ENCODE data around the gene NCF4. TPM values are rescaled to one million over a fixed set of nuclear protein-coding genes. Genes with fewer than 3 reads are reported as not detected.

NCF4 gene
- total RNA-seq, 4 donors from 2014 or later: 2.1 to 15.1 (median 8.4) TPM

DNA sequence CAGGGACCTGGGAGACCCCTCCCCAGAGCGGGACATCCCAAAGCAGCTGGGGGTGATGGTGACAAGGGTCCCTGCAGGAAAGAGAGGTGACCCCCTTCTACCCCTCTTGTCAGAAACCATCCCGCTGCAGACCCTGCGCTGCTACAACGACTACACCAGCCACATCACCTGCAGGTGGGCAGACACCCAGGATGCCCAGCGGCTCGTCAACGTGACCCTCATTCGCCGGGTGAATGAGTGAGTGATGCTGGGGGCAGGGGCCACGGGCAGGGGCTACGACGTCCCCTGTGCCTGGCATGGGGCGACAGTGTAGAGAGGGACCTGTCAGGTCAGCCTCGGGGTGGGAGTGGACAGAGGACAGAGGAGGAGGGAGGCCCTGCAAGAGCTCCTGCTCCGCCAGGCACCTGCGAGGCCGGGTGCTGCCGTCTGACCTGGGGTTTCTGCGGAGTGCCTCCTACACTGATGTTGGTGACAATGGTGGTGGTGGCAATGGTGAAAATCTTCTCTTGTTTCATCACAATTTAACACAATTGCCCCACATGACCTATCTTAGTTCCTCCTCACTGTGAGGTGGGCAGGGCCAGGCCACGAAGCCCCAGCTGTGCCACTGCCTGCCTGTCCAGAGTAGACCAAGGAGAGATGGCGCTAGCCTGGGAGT is 62.5 kb downstream of the NCF4 start:
- TF ChIP-seq, protein P1, sequence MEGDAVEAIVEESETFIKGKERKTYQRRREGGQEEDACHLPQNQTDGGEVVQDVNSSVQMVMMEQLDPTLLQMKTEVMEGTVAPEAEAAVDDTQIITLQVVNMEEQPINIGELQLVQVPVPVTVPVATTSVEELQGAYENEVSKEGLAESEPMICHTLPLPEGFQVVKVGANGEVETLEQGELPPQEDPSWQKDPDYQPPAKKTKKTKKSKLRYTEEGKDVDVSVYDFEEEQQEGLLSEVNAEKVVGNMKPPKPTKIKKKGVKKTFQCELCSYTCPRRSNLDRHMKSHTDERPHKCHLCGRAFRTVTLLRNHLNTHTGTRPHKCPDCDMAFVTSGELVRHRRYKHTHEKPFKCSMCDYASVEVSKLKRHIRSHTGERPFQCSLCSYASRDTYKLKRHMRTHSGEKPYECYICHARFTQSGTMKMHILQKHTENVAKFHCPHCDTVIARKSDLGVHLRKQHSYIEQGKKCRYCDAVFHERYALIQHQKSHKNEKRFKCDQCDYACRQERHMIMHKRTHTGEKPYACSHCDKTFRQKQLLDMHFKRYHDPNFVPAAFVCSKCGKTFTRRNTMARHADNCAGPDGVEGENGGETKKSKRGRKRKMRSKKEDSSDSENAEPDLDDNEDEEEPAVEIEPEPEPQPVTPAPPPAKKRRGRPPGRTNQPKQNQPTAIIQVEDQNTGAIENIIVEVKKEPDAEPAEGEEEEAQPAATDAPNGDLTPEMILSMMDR (IDR thresholded peaks at IDR 0.05): no peak
- TF ChIP-seq POLR2A (IDR thresholded peaks at IDR 0.05): no peak
- Histone ChIP-seq H3K27me3 (peaks cover 0 to 49% (median 0%) of the 10 kb centered on the region in 4 donors), H3K9me3 (no peaks in the 10 kb centered on the region), H3K4me3 (no peak overlapping the region), H3K4me1 (peaks cover 11 to 16% (median 13%) of the 10 kb centered on the region in 3 donors), H3K36me3 (no peaks in the 10 kb centered on the region), H3K27ac (no peak overlapping the region)
- intact Hi-C loops (cut with DNase I): no loop called here
- WGBS, 2 donors: 79 to 83% methylated on average over 11 to 14 of the region's 21 CpGs
- DNase-seq: no peak

DNA sequence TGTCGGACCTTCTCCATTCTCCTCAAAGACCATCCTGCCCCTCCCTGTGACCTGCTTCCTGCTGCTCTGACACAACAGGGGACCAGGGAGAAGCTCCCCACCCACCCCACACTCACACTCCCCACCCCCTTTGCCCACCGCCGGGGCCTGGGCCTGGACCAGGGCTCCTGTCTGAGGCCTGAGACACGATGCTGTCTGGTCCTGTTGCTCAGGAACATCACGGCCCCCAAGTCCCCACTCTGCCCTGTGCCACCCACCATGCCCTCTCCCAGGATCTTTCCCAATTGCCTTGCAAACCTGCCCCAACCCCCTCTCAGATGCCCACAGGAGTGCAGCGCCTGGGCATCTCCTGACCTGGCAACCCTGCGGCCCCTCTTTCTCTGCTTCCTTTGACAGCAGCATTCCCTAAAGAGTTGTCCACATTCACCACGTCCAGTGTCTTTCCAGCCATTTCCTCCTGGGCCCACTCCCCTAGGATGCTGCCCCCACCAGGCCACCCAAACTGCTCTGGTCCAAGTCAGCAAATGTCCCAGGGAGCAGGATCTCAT is 63.4 kb downstream of the NCF4 start:
- Histone ChIP-seq H3K4me3 (no peak overlapping the region), H3K4me1 (peaks cover 11 to 16% (median 13%) of the 10 kb centered on the region in 3 donors), H3K27ac (no peak overlapping the region), H3K9me3 (no peaks in the 10 kb centered on the region), H3K36me3 (no peaks in the 10 kb centered on the region), H3K27me3 (peaks cover 0 to 52% (median 0%) of the 10 kb centered on the region in 4 donors)
- no peak for DNase-seq
- TF ChIP-seq, protein P1 (IDR thresholded peaks at IDR 0.05): no peak
- no peak for TF ChIP-seq POLR2A (IDR thresholded peaks at IDR 0.05)
- intact Hi-C loops (cut with DNase I): no loop called here
- 84 to 87% methylated on average over 5 to 6 of the region's 8 CpGs for WGBS, 2 donors

DNA sequence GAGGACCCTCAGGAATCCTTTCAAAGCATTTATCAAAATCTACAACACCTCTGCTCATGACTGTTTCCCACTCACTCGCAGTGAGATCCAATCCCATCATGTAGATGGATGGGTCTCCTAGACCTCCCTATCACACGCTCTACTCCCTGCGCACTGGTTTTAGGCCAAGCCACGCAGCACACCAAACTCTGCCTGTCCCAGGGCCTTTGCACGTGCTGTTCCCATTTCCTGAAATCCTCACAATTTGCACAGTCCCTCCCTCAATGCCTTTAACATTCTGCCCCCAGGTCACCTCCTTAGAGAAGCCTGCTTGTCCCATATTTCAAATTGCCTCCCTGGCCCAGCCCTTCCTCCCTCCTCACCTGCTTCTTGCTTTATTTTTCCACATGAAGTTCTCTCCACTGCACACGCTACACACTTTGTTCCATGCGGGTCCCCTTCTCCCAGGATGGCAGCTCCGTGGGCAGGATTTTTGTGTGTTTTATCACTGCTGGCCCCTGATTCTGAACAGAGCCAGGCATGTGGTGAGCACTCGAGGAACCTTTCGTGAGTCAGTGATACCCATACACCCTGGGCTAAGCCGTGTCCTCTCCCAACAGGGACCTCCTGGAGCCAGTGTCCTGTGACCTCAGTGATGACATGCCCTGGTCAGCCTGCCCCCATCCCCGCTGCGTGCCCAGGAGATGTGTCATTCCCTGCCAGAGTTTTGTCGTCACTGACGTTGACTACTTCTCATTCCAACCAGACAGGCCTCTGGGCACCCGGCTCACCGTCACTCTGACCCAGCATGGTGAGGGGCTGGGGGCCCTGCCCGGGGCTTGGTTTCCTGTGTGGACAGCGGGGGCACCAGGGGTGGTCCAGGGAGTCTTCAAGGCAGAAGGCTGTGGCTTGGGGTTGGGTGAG is 64.8 kb downstream of the NCF4 start:
- Histone ChIP-seq H3K36me3 (no peaks in the 10 kb centered on the region), H3K4me1 (peaks cover 11 to 16% (median 13%) of the 10 kb centered on the region in 3 donors), H3K4me3 (no peak overlapping the region), H3K9me3 (no peaks in the 10 kb centered on the region), H3K27ac (no peak overlapping the region), H3K27me3 (peaks cover 0 to 56% (median 0%) of the 10 kb centered on the region in 4 donors)
- intact Hi-C loops (cut with DNase I): no loop called here
- 86 to 88% methylated on average over 10 to 14 of the region's 19 CpGs for WGBS, 2 donors
- TF ChIP-seq, protein P1 (IDR thresholded peaks at IDR 0.05): no peak
- no peak for TF ChIP-seq POLR2A (IDR thresholded peaks at IDR 0.05)
- no peak for DNase-seq

DNA sequence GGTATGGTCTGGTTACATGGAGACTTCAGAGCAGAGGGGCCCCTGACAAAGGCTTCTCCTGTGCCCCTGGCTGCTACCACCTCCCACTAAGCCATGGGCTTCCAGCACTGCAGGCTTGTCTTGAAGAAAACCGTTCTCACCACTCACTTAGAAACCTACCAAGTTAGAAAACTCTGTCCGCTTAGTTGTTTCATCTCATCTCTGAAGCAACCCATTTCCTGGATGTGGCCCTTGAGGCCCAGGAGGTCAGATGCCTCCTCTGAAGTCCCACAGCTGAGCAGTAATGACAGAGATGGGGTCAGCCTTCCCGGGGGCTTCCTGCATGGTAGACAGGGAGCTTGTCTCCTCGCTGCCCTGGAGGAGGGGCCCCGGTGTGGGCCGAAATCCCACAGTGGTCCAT is 65.5 kb downstream of the NCF4 start:
- Histone ChIP-seq H3K4me1 (peaks cover 11 to 16% (median 13%) of the 10 kb centered on the region in 3 donors), H3K4me3 (no peak overlapping the region), H3K9me3 (no peaks in the 10 kb centered on the region), H3K27me3 (peaks cover 0 to 56% (median 0%) of the 10 kb centered on the region in 4 donors), H3K36me3 (no peaks in the 10 kb centered on the region), H3K27ac (no peak overlapping the region)
- intact Hi-C loops (cut with DNase I): no loop called here
- no peak for TF ChIP-seq POLR2A (IDR thresholded peaks at IDR 0.05)
- TF ChIP-seq, protein P1 (IDR thresholded peaks at IDR 0.05): no peak
- WGBS, 2 donors: 40 to 100% methylated on average over 1 to 2 of the region's 6 CpGs
- DNase-seq: no peak

Measured in esophagus squamous epithelium (tissue), 5 donors.